HEK293T (cell line): Measurements from ENCODE around the gene CDCP2.

Source experiments
- CTCF ChIA-PET: fragments of 350-600 bp; formaldehyde crosslinking; extraction: SDS; loops from one replicate; lab custom pipeline; 2021; ENCODE audit warnings: antibody characterized with exemption, inconsistent platforms; lab: Yijun Ruan, JAX
- POLR2A ChIA-PET: fragments of 350-600 bp; formaldehyde crosslinking; extraction: SDS; loops from one replicate; lab custom pipeline; 2020; ENCODE audit warnings: antibody characterized with exemption, inconsistent platforms; lab: Yijun Ruan, JAX
- DNase-seq: peaks from one replicate; pipeline ENCODE4 v3.0.0; 2012; ENCODE audit warnings: mixed read lengths; ENCODE audit errors: extremely low spot score
- ARNT ChIP-seq: fragments of 450-650 bp; IDR thresholded peaks from 2 replicates; pipeline ENCODE4 v1.6.1; 2017; ENCODE audit warnings: mild to moderate bottlenecking
- BHLHE40 ChIP-seq: fragments of 450-650 bp; IDR thresholded peaks from 2 replicates; pipeline ENCODE4 v1.6.1; 2016; ENCODE audit warnings: mild to moderate bottlenecking, moderate library complexity, borderline replicate concordance
- CTBP1 ChIP-seq: fragments of 450-650 bp; IDR thresholded peaks from 2 replicates; pipeline ENCODE4 v1.6.1; 2016; ENCODE audit warnings: borderline replicate concordance
- ELF4 ChIP-seq: fragments of 450-650 bp; IDR thresholded peaks from 2 replicates; pipeline ENCODE4 v1.6.1; 2017; ENCODE audit warnings: antibody characterized with exemption
- FOXK2 ChIP-seq: fragments of 450-650 bp; IDR thresholded peaks from 2 replicates; pipeline ENCODE4 v1.6.1; 2016; ENCODE audit warnings: mild to moderate bottlenecking
- FOXM1 ChIP-seq: fragments of 450-650 bp; IDR thresholded peaks from 2 replicates; pipeline ENCODE4 v1.6.1; 2017; ENCODE audit warnings: mild to moderate bottlenecking, borderline replicate concordance
- HDGF ChIP-seq: fragments of 450-650 bp; IDR thresholded peaks from 2 replicates; pipeline ENCODE4 v1.6.1; 2017; ENCODE audit warnings: antibody characterized with exemption, borderline replicate concordance
- L3MBTL2 ChIP-seq: fragments of 450-650 bp; conservative IDR thresholded peaks from 2 replicates; pipeline ENCODE4 v1.6.1; 2016; ENCODE audit warnings: mild to moderate bottlenecking
- LEF1 ChIP-seq: fragments of 450-650 bp; IDR thresholded peaks from 2 replicates; pipeline ENCODE4 v1.6.1; 2017; ENCODE audit warnings: mild to moderate bottlenecking, borderline replicate concordance
- NFRKB ChIP-seq: fragments of 450-650 bp; IDR thresholded peaks from 2 replicates; pipeline ENCODE4 v1.6.1; 2016; ENCODE audit warnings: mild to moderate bottlenecking, moderate library complexity
- PKNOX1 ChIP-seq: fragments of 450-650 bp; IDR thresholded peaks from 2 replicates; pipeline ENCODE4 v1.6.1; 2016
- SP1 ChIP-seq: fragments of 450-650 bp; IDR thresholded peaks from 2 replicates; pipeline ENCODE4 v1.6.1; 2017
- SUZ12 ChIP-seq: fragments of 450-650 bp; IDR thresholded peaks from 2 replicates; pipeline ENCODE4 v1.6.1; 2016; ENCODE audit warnings: mild to moderate bottlenecking
- TARDBP ChIP-seq: fragments of 450-650 bp; IDR thresholded peaks from 2 replicates; pipeline ENCODE4 v1.6.1; 2016
- ZNF384 ChIP-seq: fragments of 450-650 bp; IDR thresholded peaks from 2 replicates; pipeline ENCODE4 v1.6.1; 2016

The CDCP2 gene

GRCh38 chr1:54135436-54136120 is 17.2 kb downstream of the CDCP2 start:
- ChIA-PET CTCF (interaction anchor here (0.6 to 1.2 kb wide), 2 partner anchors 13 to 378 kb away, joined by 3 read pairs; no protein-coding TSS in a partner anchor), POLR2A (interaction anchor here (0.9 kb wide), 1 partner anchor 14 kb away, joined by 4 read pairs; no protein-coding TSS in a partner anchor)
- no peak for DNase-seq

DNA sequence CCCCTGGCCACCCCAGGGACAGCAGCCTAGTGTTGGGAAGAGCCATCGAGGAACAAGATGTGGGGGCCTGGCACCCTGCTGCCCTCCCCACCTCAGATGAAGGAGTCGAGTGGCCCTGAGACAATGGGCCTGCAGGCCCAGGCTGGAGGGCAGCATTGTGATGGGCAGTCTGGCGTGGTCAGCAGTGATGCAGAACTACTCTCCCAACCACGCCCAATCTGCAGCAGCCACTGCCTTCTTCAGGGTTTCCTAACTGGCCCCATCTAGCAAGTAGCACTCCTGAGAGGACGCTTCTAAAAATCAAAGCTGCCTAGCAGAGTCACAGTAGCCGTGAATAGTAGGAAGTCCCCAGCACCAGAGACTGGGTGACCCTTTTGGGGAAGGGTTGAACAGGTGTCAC is 18.5 kb downstream of the CDCP2 start:
- no peak for TF ChIP-seq ZNF384
- TF ChIP-seq BHLHE40, result no peak
- POLR2A ChIA-PET, result no interaction called here
- no peak for DNase-seq
- CTCF ChIA-PET, result no interaction called here

More at GRCh38 chr1:54135436-54136120, 17.2 kb downstream of the CDCP2 start:
- TF ChIP-seq ZNF384 (no peak), HDGF (no peak), SP1 (no peak), NFRKB (no peak), L3MBTL2 (no peak), TARDBP (no peak), BHLHE40 (no peak), CTBP1 (no peak)

- POLR2A ChIA-PET, result no interaction called here
- DNase-seq, result no peak
- TF ChIP-seq SUZ12 (no peak), SP1 (no peak), ZNF384 (no peak), TARDBP (no peak), LEF1 (no peak), ELF4 (no peak), PKNOX1 (no peak), HDGF (no peak), NFRKB (no peak)
- CTCF ChIA-PET, result no interaction called here
Observed at GRCh38 chr1:54132495-54132894, 20.3 kb downstream of the CDCP2 start.

GRCh38 chr1:54131419-54131818 is 21.4 kb downstream of the CDCP2 start:
- TF ChIP-seq ELF4 (no peak), SUZ12 (no peak), ARNT (no peak), SP1 (no peak), HDGF (no peak), FOXK2 (no peak), LEF1 (no peak), BHLHE40 (no peak), ZNF384 (no peak), NFRKB (no peak), L3MBTL2 (no peak)
- CTCF ChIA-PET, result interaction anchor here (1.2 kb wide), 1 partner anchor 10 kb away, joined by 6 read pairs; no protein-coding TSS in a partner anchor
- DNase-seq, result no peak
- POLR2A ChIA-PET, result no interaction called here

- ChIA-PET CTCF (no interaction called here), POLR2A (no interaction called here)
- no peak for DNase-seq
- no peak for TF ChIP-seq SUZ12
- TF ChIP-seq ELF4, result no peak
- no peak for TF ChIP-seq BHLHE40
- TF ChIP-seq SP1, result no peak
- TF ChIP-seq TARDBP, result no peak
- no peak for TF ChIP-seq ZNF384
- no peak for TF ChIP-seq LEF1
- no peak for TF ChIP-seq ARNT
- no peak for TF ChIP-seq L3MBTL2
- no peak for TF ChIP-seq FOXM1
- no peak for TF ChIP-seq CTBP1
- no peak for TF ChIP-seq HDGF
- no peak for TF ChIP-seq NFRKB
Observed at GRCh38 chr1:54129858-54130257, 22.9 kb downstream of the CDCP2 start.

DNA sequence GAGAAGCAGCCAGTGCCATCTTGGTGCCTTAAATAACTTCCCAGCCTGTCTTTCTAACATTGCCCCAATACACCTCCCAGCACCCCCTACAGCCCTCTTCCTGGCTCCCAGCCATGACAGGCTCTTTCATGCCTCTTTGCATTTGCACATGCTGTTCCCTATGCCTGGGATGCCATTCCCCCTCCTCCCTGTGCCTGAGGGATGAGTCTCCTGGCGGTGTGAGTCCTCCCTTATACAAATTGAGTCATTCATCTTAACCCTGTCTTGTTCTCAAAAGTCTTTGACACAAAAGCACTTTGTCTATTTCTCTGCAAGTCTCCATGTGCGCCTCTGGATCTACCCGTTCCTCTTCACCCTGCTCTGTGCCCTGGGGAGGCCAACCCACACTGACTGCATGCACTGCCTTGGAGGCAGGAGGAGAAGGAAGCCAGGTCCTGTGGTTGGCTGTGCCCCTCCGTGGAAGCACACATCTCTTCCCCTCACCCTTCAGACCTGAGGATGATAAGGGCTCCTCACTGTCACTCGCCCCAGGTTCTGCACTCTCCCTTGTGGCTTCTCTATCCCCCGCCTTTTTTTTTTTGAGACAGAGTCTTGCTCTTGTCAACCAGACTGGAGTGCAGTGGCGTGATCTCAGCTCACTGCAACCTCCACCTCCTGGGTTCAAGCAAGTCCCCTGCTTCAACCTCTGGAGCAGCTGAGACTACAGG is 25.1 kb downstream of the CDCP2 start:
- ChIA-PET POLR2A (interaction anchor here (0.7 kb wide), 1 partner anchor 15 kb away, joined by 3 read pairs; no protein-coding TSS in a partner anchor), CTCF (no interaction called here)
- no peak for DNase-seq
- no peak for TF ChIP-seq TARDBP
- TF ChIP-seq ELF4, result no peak
- TF ChIP-seq PKNOX1, result no peak

- ChIA-PET CTCF (no interaction called here), POLR2A (no interaction called here)
- TF ChIP-seq ELF4 (no peak), FOXK2 (no peak), CTBP1 (no peak), FOXM1 (no peak), PKNOX1 (no peak), L3MBTL2 (no peak), ARNT (no peak), BHLHE40 (no peak), SUZ12 (no peak), ZNF384 (no peak)
- no peak for DNase-seq
Observed at GRCh38 chr1:54126271-54126815, 26.5 kb downstream of the CDCP2 start.
